Suppressor macrophage (primary cell): ENCODE results near the gene NRG3.

Experiments used
- DNase-seq, 4 experiments: peaks; one replicate each; pipeline ENCODE4 v3.0.0-alpha.2; 2020 to 2022

Gene NRG3

GRCh38 chr10:82092111-82092510 lies 217.1 kb downstream of the NRG3 start:
- no peak for DNase-seq

GRCh38 chr10:82124713-82125112 lies 249.7 kb downstream of the NRG3 start:
- no peak for DNase-seq

GRCh38 chr10:82128527-82128926 lies 253.5 kb downstream of the NRG3 start:
- DNase-seq, result no peak

GRCh38 chr10:82136103-82136502 lies 261.1 kb downstream of the NRG3 start:
- no peak for DNase-seq

GRCh38 chr10:82144153-82144552 lies 269.2 kb downstream of the NRG3 start:
- no peak for DNase-seq

- no peak for DNase-seq
Measured at GRCh38 chr10:82148764-82149163, 273.8 kb downstream of the NRG3 start.

- DNase-seq, result no peak
Measured at GRCh38 chr10:82149674-82150073, 274.7 kb downstream of the NRG3 start.

- no peak for DNase-seq
Measured at GRCh38 chr10:82150123-82150900, 275.3 kb downstream of the NRG3 start.

GRCh38 chr10:82160307-82160706 lies 285.3 kb downstream of the NRG3 start:
- DNase-seq, result no peak

GRCh38 chr10:82161264-82161663 lies 286.3 kb downstream of the NRG3 start:
- no peak for DNase-seq

GRCh38 chr10:82162549-82163195 lies 287.7 kb downstream of the NRG3 start:
- no peak for DNase-seq

- no peak for DNase-seq
Measured at GRCh38 chr10:82171899-82172298, 296.9 kb downstream of the NRG3 start.

GRCh38 chr10:82176587-82176986 lies 301.6 kb downstream of the NRG3 start:
- DNase-seq, result no peak

- DNase-seq, result no peak
Measured at GRCh38 chr10:82190432-82191260, 315.7 kb downstream of the NRG3 start.

GRCh38 chr10:82191653-82192052 lies 316.7 kb downstream of the NRG3 start:
- no peak for DNase-seq

- DNase-seq, result no peak
Measured at GRCh38 chr10:82192665-82193064, 317.7 kb downstream of the NRG3 start.

- no peak for DNase-seq
Measured at GRCh38 chr10:82194419-82194818, 319.4 kb downstream of the NRG3 start.

GRCh38 chr10:82206831-82207230 lies 331.8 kb downstream of the NRG3 start:
- no peak for DNase-seq

GRCh38 chr10:82208726-82209125 lies 333.7 kb downstream of the NRG3 start:
- DNase-seq, result no peak

- DNase-seq, result no peak
Measured at GRCh38 chr10:82210331-82210730, 335.3 kb downstream of the NRG3 start.

- DNase-seq, result no peak
Measured at GRCh38 chr10:82211346-82211745, 336.4 kb downstream of the NRG3 start.

GRCh38 chr10:82212753-82213152 lies 337.8 kb downstream of the NRG3 start:
- DNase-seq, result no peak

GRCh38 chr10:82213784-82214183 lies 338.8 kb downstream of the NRG3 start:
- DNase-seq, result no peak

GRCh38 chr10:82221056-82221455 lies 346.1 kb downstream of the NRG3 start:
- no peak for DNase-seq
